ENCODE results near the gene APOC1. TPM values are rescaled to one million over a fixed set of nuclear protein-coding genes. Genes with fewer than 3 reads are reported as not detected.
A peak's percentile ranks its signal among the peaks of the same experiment; 100 is the strongest.
"Not testable (repeated sequence)": the region's sequence is repeated elsewhere in the genome, so short reads cannot be mapped to it uniquely, and the experiment has no call there.

APOC1 gene
- total RNA-seq, 2 experiments from 2014 or later = 1.9 TPM; not detected in 1

DNA sequence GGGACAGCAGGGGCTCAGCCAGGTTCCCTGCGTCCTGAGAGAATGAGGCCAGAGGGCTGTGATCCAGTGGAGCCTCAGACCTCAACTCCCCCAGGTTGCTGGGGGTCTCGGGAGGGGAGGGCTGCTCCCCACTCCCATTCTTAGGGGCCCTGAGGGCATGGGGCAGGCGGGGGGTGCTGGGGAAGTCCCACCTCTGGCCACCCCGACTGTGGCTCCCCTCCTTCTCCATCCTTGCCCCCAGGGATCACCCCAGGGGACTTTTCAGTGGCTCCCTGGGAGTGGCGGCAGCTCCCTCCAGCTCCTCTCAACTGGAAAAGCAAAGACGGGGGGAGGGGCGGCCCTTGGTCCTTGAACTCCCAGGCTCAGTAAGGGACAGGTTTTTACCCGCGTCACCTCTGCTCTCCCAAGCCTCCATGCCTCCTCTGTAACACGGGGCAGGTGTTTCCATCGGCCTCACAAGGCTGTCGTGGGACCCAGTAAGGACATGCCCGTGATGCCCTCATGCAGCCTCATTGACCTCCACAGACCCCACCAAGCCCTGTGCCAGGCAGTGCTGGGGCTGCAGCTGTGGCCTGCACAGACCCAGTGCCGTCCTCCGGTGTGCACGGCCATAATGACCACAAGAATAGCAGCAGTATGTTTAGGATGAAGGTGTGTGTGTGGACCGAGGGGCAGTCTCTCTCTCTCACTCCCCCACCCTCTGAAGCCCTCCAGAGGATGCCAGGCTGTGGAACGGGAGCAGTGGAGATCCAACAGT, 34.9 kb upstream of the APOC1 start:
- no peaks in the 10 kb centered on the region for H3K36me3 Mint-ChIP-seq
- ATAC-seq (no peak), DNase-seq (no peak)
- H3K27me3 Mint-ChIP-seq = no peaks in the 10 kb centered on the region
- H3K4me3 Mint-ChIP-seq = no peak overlapping the region
- CTCF ChIA-PET = interaction anchor here (0.6 kb wide), 1 partner anchor 422 kb away, joined by 4 read pairs; no protein-coding TSS in a partner anchor
- H3K27ac Mint-ChIP-seq = no peak overlapping the region
- H3K4me1 Mint-ChIP-seq = peaks cover 3% of the 10 kb centered on the region
- H3K9me3 Mint-ChIP-seq (ENCODE audit: low read depth) = no peaks in the 10 kb centered on the region

DNA sequence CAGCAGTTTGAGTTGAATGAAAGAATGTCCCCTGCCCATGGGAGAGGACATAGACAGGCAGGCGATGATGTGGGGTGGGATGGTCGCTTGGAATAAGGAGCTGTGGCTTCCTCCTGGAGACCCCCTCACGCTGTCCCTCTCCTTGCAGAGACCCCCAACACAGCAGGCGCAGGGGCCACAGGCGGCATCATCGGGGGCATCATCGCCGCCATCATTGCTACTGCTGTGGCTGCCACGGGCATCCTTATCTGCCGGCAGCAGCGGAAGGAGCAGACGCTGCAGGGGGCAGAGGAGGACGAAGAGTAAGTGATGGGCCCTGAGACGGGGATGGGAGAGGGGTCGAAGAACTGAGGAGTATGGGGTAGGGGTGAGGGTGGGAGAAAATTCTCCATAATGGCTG, 32.3 kb upstream of the APOC1 start:
- peaks cover 3% of the 10 kb centered on the region for H3K4me1 Mint-ChIP-seq
- no peak for DNase-seq
- no peaks in the 10 kb centered on the region for H3K36me3 Mint-ChIP-seq
- H3K27me3 Mint-ChIP-seq = no peaks in the 10 kb centered on the region
- H3K9me3 Mint-ChIP-seq (ENCODE audit: low read depth) = no peaks in the 10 kb centered on the region
- ATAC-seq = no peak
- CTCF ChIA-PET = no interaction called here
- H3K4me3 Mint-ChIP-seq = no peak overlapping the region
- H3K27ac Mint-ChIP-seq = no peak overlapping the region

DNA sequence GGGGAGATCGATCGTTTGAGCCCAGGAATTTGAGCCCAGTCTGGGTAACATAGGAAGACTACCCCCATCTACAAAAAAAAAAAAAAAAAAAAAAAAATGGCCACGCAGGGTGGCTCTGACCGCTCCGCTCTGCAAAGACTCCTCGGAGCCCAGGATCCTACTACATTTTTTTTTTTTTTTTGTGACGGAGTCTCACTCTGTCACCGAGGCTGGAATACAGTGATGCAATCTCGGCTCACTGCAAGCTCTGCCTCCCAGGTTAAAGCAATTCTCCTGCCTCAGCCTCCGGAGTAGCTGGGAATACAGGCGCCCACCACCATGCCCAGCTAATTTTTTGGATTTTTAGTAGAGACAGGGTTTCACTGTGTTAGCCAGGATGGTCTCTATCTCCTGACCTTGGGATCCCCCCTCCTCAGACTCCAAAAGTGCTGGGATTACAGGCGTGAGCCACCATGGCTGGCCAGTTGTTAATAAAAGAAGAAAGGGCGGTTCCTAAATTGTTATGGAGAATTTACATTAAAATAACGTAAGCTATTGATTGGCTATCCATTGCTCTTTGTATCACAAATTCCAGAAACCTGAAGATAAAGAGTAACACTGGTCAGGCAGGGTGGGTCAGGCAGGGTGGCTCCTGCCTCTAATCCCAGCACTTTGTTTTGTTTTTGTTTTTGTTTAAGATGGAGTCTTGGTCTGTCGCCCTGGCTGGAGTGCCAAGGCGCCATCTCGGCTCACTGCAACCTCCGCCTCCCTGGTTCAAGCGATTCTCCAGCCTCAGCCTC, 31.6 kb upstream of the APOC1 start:
- ATAC-seq; DNase-seq; H3K27me3 Mint-ChIP-seq; H3K4me3 Mint-ChIP-seq; H3K27ac Mint-ChIP-seq; H3K4me1 Mint-ChIP-seq; H3K9me3 Mint-ChIP-seq (ENCODE audit: low read depth); H3K36me3 Mint-ChIP-seq: not testable (repeated sequence)
- CTCF ChIA-PET = interaction anchor here (0.7 kb wide), 1 partner anchor 63 kb away, joined by 3 read pairs; no protein-coding TSS in a partner anchor

DNA sequence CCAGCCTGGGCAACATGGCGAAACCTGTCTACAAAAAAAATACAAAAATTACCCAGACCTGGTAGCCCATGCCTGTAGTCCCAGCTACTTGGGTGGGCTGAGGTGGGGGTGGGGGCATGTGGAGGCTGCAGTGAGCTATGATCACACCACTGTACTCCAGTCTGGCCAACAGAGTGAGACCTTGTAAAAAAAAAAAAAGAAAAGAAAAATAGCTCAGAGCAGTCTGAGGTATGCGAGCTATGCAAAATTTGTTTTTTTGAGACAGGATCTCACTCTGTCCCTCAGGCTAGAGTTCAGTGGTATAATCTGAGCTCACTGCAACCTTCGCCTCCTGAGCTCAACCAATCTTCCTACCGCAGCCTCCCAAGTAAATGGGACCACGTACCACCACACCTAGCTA, 30.5 kb upstream of the APOC1 start:
- Mint-ChIP-seq H3K9me3 (ENCODE audit: low read depth) (no peaks in the 10 kb centered on the region), H3K4me3 (no peak overlapping the region), H3K27ac (no peak overlapping the region), H3K36me3 (no peaks in the 10 kb centered on the region), H3K27me3 (no peaks in the 10 kb centered on the region), H3K4me1 (peaks cover under 1% of the 10 kb centered on the region)
- CTCF ChIA-PET = interaction anchor here (1.4 kb wide), 1 partner anchor 21 kb away, joined by 3 read pairs; no protein-coding TSS in a partner anchor
- ATAC-seq (no peak), DNase-seq (no peak)

DNA sequence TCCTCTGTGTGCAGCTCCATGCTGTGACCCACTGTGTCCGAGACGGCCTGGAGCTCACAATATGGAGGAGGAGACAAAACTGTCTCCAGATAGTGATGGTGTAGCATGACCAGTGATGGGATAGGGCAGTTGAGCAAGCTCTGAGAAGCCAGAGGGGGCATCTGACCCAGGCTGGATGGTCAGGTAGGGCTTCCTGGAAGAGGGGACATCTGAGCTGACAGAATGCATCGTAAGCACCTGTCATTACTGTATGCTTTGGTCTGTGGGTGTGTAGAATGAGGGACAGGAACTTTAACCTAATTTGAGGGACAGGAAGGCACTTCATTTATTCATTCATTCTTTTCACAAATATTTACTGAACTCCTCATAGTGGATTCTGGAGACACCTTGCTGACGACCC, 29.8 kb upstream of the APOC1 start:
- DNase-seq = no peak
- ATAC-seq = no peak
- peaks cover 4% of the 10 kb centered on the region for H3K4me1 Mint-ChIP-seq
- H3K36me3 Mint-ChIP-seq = no peaks in the 10 kb centered on the region
- H3K27ac Mint-ChIP-seq = no peak overlapping the region
- CTCF ChIA-PET = interaction anchor here (1.4 kb wide), 1 partner anchor 20 kb away, joined by 3 read pairs; no protein-coding TSS in a partner anchor
- no peaks in the 10 kb centered on the region for H3K9me3 Mint-ChIP-seq (ENCODE audit: low read depth)
- H3K4me3 Mint-ChIP-seq = no peak overlapping the region
- no peaks in the 10 kb centered on the region for H3K27me3 Mint-ChIP-seq

DNA sequence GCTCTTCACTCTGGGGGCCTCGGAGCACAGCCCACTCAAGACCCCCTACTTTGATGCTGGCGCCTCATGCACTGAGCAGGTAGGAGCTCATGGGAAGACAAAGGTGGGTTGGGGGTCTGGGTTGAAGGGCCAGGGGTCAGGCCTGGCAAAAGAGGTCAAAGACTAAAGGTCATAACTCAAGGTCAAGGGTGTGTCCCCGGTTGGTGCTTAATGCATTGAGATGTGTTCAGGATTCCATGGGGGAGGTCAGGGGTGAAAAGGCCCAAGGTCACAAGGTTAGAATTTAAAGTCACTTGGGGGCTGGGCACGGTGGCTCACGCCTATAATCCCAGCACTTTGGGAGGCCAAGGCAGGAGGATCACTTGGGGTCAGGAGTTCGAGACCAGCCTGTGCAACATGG, 28.3 kb upstream of the APOC1 start:
- H3K4me1 Mint-ChIP-seq = peaks cover 10% of the 10 kb centered on the region
- CTCF ChIA-PET = no interaction called here
- no peaks in the 10 kb centered on the region for H3K27me3 Mint-ChIP-seq
- ATAC-seq (no peak), DNase-seq (no peak)
- peaks cover 2% of the 10 kb centered on the region for H3K36me3 Mint-ChIP-seq
- no peaks in the 10 kb centered on the region for H3K9me3 Mint-ChIP-seq (ENCODE audit: low read depth)
- H3K27ac Mint-ChIP-seq = no peak overlapping the region
- no peak overlapping the region for H3K4me3 Mint-ChIP-seq

DNA sequence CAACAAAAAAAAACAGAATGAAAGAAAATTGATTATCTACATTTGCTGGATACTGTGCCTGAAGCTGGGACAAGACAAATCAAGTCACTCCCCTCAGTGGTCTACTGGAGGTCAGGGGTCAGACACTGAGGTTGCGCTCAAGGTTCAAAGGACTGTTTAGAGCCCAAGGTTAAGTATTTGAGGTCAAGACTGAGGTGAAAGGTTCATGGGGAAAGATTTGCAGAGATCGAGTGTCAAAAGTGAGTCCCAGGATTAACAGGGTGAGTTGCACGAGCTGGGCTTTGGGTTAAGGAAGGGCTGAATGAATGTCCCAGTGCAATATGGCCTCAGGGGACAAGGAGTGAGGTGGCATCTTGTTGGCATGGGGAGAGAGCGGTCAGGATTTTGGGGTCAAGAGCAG, 26.8 kb upstream of the APOC1 start:
- Mint-ChIP-seq H3K9me3 (ENCODE audit: low read depth) (no peaks in the 10 kb centered on the region), H3K27ac (no peak overlapping the region), H3K4me3 (no peak overlapping the region), H3K36me3 (peaks cover 9% of the 10 kb centered on the region), H3K4me1 (peaks cover 21% of the 10 kb centered on the region), H3K27me3 (no peaks in the 10 kb centered on the region)
- DNase-seq (no peak), ATAC-seq (no peak)
- CTCF ChIA-PET = no interaction called here

DNA sequence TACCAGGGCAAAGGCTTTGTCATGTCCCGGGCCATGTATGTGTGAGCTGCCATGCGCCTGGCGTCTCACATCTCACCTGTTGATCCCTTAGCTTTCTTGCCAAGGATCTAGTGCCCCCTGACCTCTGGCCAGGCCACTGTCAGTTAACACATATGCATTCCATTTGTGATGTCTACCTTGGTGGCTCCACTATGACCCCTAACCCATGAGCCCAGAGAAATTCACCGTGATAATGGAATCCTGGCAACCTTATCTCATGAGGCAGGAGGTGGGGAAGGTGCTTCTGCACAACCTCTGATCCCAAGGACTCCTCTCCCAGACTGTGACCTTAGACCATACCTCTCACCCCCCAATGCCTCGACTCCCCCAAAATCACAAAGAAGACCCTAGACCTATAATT, 26.1 kb upstream of the APOC1 start:
- H3K9me3 Mint-ChIP-seq (ENCODE audit: low read depth); H3K27me3 Mint-ChIP-seq; H3K4me3 Mint-ChIP-seq; ATAC-seq; CTCF ChIA-PET; H3K27ac Mint-ChIP-seq; DNase-seq: not testable (repeated sequence)
- H3K4me1 Mint-ChIP-seq = peaks cover 27% of the 10 kb centered on the region
- H3K36me3 Mint-ChIP-seq = peaks cover 15% of the 10 kb centered on the region

DNA sequence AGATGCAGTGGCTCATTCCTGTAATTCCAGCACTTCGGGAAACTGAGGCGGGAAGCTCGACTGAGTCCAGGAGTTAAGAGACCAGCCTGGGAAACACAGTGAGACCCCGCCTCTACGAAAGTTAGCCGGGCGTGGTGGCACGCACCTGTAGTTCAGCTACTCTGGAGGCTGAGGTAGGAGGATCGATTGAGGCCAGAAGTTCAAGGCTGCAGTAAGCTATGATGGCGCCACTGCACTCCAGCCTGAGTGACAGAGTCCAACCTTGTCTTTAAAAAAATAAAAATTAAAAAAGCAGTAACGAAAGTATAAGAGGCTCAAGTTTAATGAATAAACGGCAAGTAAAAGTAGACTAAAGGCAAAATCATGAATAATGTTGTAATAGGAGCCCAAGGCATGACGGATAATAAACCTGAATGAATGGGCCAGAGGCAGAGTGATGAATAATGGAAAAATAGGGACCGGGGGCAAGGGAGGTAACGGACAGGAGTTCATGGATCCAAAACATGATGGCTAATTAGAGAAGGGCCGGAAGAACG, 24.5 kb upstream of the APOC1 start:
- Mint-ChIP-seq H3K36me3 (peaks cover 25% of the 10 kb centered on the region), H3K4me3 (peak overlapping the region; percentile 77), H3K27ac (peak overlapping the region; percentile 91), H3K9me3 (ENCODE audit: low read depth) (no peaks in the 10 kb centered on the region), H3K27me3 (no peaks in the 10 kb centered on the region), H3K4me1 (peaks cover 33% of the 10 kb centered on the region)
- no peak for DNase-seq
- CTCF ChIA-PET = interaction anchor here (0.7 to 1.4 kb wide), 8 partner anchors 13 to 449 kb away, joined by 3 to 8 read pairs (median 4); partner anchors contain the start of gene CLASRP
- ATAC-seq = no peak

DNA sequence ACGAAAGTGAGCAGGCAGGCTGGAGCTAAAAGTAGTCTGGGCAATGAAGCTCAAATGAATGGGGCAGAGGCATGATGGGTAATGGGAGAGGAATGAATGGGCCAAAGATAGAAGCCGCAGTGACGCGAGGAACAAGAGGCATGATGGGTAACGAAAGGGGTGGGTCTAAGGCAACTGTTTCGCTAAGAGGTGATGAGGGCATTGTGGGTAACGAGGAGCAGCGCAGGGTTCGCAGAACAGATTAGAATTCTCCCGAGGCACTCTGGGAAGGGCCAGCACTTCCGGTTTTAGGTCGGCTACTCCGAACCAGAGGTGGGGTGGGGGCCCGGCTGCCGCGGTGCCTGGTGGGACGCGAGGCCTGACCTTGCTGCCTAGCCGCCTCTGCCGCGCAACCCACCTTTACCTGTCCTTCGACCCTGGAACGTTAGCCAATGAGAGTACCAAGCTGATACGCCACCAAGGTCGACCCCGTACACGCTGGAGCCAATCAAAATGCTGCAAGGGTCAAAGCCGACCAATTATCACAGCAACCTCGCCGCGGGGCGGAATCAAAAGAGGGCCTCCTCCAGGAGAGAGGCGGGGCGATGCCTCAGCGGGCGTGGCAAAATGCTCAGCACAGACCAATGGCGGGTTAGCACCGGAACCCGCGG, 23.9 kb upstream of the APOC1 start:
- H3K36me3 Mint-ChIP-seq = peaks cover 28% of the 10 kb centered on the region
- DNase-seq (peak; percentile 100), ATAC-seq (peak; percentile 86)
- CTCF ChIA-PET = interaction anchor here (0.7 to 1.4 kb wide), 9 partner anchors 13 to 449 kb away, joined by 3 to 8 read pairs (median 3); partner anchors contain the start of gene CLASRP
- H3K4me3 Mint-ChIP-seq = peak overlapping the region; percentile 77
- H3K9me3 Mint-ChIP-seq (ENCODE audit: low read depth) = no peaks in the 10 kb centered on the region
- peak overlapping the region; percentile 91 for H3K27ac Mint-ChIP-seq
- H3K4me1 Mint-ChIP-seq = peaks cover 36% of the 10 kb centered on the region
- H3K27me3 Mint-ChIP-seq = no peaks in the 10 kb centered on the region

DNA sequence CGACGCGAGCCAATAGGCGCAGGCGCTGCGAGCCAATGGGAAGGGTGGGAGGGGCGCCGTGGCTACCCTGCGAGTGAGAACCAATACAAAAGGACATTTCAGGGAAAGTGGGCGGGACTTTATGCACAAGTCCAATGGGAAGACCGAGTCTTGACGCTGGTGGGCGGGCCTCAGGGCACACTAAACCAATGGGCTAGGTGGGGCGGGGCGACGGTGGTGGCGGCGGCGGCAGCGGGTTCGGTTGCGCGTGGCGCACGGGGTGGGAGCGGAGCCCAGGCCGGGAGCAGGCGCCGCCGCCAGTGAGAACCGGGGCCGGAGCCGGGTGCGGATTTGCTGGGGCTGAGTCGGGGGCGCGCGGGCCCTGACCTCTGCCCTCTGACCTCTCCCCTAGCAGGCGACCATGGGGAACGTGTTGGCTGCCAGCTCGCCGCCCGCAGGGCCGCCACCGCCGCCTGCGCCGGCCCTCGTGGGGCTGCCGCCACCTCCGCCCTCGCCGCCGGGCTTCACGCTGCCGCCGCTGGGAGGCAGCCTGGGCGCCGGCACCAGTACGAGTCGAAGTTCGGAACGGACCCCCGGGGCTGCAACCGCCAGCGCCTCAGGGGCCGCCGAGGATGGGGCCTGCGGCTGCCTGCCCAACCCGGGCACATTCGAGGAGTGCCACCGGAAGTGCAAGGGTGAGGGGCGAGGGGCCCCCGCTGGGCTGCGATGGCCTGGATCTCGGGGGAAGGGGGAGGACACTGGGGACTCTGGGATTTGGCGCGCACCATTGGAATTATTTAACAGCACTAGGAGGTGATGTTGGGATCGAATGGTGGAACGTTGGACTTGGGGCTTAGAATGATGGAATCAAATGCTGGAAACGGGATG, 23.2 kb upstream of the APOC1 start, which contains the start of gene TOMM40:
Gene TOMM40, plus strand, starts transcription at position 239 of the 867 bp plus-strand sequence. Its CDS starts 162 bp downstream, at position 401.
- peak within 1 kb of the TSS; percentile 91 for H3K27ac Mint-ChIP-seq
- ATAC-seq (no peak), DNase-seq (peak; percentile 58)
- CTCF ChIA-PET = interaction anchor here (0.9 to 1.4 kb wide), 3 partner anchors 12 to 168 kb away, joined by 3 to 8 read pairs (median 7); no protein-coding TSS in a partner anchor
- H3K27me3 Mint-ChIP-seq = no peaks in the 10 kb centered on the region
- peak within 1 kb of the TSS; percentile 90 for H3K4me3 Mint-ChIP-seq
- peaks cover 34% of the 10 kb centered on the region for H3K36me3 Mint-ChIP-seq
- no peaks in the 10 kb centered on the region for H3K9me3 Mint-ChIP-seq (ENCODE audit: low read depth)
- peaks cover 38% of the 10 kb centered on the region for H3K4me1 Mint-ChIP-seq

DNA sequence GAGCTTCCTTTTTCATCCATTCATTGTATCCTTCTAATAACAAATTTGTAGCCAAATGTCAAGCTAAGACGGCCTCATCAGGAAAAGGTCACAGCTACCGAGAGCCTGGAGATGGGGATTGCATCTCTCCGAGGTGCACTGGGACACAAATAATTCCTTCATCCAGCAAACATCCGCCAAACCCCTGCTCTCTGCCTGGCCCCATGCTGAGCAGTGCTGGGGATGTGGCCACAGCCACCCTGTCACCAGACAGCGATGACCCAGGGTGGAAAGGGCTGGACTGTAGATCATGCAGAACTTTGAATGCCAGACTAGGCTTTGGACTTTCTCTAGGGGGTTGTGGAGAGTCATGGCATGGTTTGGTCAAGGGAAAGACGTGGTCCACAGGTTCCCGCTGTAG, 21.5 kb upstream of the APOC1 start:
- Mint-ChIP-seq H3K4me1 (peaks cover 38% of the 10 kb centered on the region), H3K27me3 (no peaks in the 10 kb centered on the region), H3K4me3 (peak overlapping the region; percentile 90), H3K27ac (no peak overlapping the region), H3K9me3 (ENCODE audit: low read depth) (no peaks in the 10 kb centered on the region), H3K36me3 (peaks cover 35% of the 10 kb centered on the region)
- CTCF ChIA-PET = interaction anchor here (1.2 kb wide), 1 partner anchor 60 kb away, joined by 4 read pairs; no protein-coding TSS in a partner anchor
- ATAC-seq = no peak
- no peak for DNase-seq

Data from activated CD8-positive, alpha-beta memory T cell treated with anti-CD3 and anti-CD28 coated beads, Interleukin-2, amount 10 ng/mL, durations not matched to agents 7 days and 5 days (primary cell).